CD4-positive, alpha-beta memory T cell (primary cell): Measurements from ENCODE around the gene MLLT1. TPM values are rescaled to one million over a fixed set of nuclear protein-coding genes. Genes with fewer than 3 reads are reported as not detected.

Experiments used
- CTCF ChIA-PET: fragments of 350-600 bp; sonication (Branson Sonifier 250); formaldehyde crosslinking; loops from one replicate; lab custom pipeline; 2021; ENCODE audit warnings: inconsistent platforms; ENCODE audit not compliant: partially characterized antibody; lab: Charles Lee
- POLR2A ChIA-PET: fragments of 350-600 bp; sonication (Branson Sonifier 250); formaldehyde crosslinking; loops from one replicate; lab custom pipeline; 2021; ENCODE audit not compliant: partially characterized antibody; lab: Charles Lee
- DNase-seq, 5 donors: peaks; one replicate each; pipeline versions ENCODE4 v3.0.0 to v3.0.0-alpha.2; 2020 to 2022; ENCODE audit warnings: mixed read lengths in 1 of 5
- H3K27ac ChIP-seq: one replicate; pipeline ENCODE4 v1.7.0; 2013; ENCODE audit warnings: low read depth, low read length
- H3K27me3 ChIP-seq: 2 replicates; pipeline ENCODE4 v1.7.0; 2013; ENCODE audit warnings: mild to moderate bottlenecking, low read length, moderate library complexity; ENCODE audit not compliant: insufficient read depth
- H3K36me3 ChIP-seq: 2 replicates; pipeline ENCODE4 v1.7.0; 2013; ENCODE audit warnings: mild to moderate bottlenecking, low read length, moderate library complexity; ENCODE audit not compliant: insufficient read depth
- H3K4me1 ChIP-seq: 2 replicates; pipeline ENCODE4 v1.7.0; 2013; ENCODE audit warnings: mild to moderate bottlenecking, low read length, moderate library complexity; ENCODE audit not compliant: insufficient read depth
- H3K4me3 ChIP-seq, 2 donors: one replicate each; pipeline ENCODE4 v1.7.0; 2013; ENCODE audit warnings: low read length in 2 of 2, mild to moderate bottlenecking in 1 of 2
- H3K9me3 ChIP-seq, 2 donors: one replicate each; pipeline ENCODE4 v1.7.0; 2013; ENCODE audit warnings: low read length in 2 of 2, control low read depth in 1 of 2; ENCODE audit not compliant: control insufficient read depth in 1 of 2
- H3K27ac Mint-ChIP-seq, 7 donors: one replicate each; pipeline ENCODE4 v1.8.0; 2020 to 2021; ENCODE audit warnings: mixed read lengths in 7 of 7, mild to moderate bottlenecking in 6 of 7, inconsistent platforms in 3 of 7, moderate library complexity in 3 of 7
- H3K27me3 Mint-ChIP-seq, 2 donors: one replicate each; pipeline ENCODE4 v1.8.0; 2020 to 2021; ENCODE audit warnings: mixed read lengths in 2 of 2
- H3K36me3 Mint-ChIP-seq, 2 donors: one replicate each; pipeline ENCODE4 v1.8.0; 2020 to 2021; ENCODE audit warnings: mixed read lengths in 2 of 2, inconsistent platforms in 1 of 2, mild to moderate bottlenecking in 1 of 2
- H3K4me1 Mint-ChIP-seq, 4 donors: one replicate each; pipeline ENCODE4 v1.8.0; 2020 to 2021; ENCODE audit warnings: mixed read lengths in 4 of 4, mild to moderate bottlenecking in 1 of 4
- H3K4me3 Mint-ChIP-seq, 8 donors: one replicate each; pipeline ENCODE4 v1.8.0; 2020 to 2021; ENCODE audit warnings: mixed read lengths in 8 of 8, mild to moderate bottlenecking in 7 of 8, moderate library complexity in 6 of 8, inconsistent platforms in 3 of 8
- H3K9me3 Mint-ChIP-seq, 8 donors: one replicate each; pipeline ENCODE4 v1.8.0; 2020 to 2021; ENCODE audit warnings: mixed read lengths in 8 of 8, mild to moderate bottlenecking in 5 of 8, inconsistent platforms in 3 of 8, moderate library complexity in 1 of 8
- intact Hi-C: fragments of 100-400 bp; cut with micrococcal nuclease; formaldehyde crosslinking; loops from one replicate; pipeline ENCODE4 v1.15.1; 2023
- polyA plus RNA-seq, 2 donors: library from polyadenylated mRNA; unstranded; fragments of 300-500 nt; fragmentation: Illumina TruSeq; gene quantifications; one replicate each; pipeline ENCODE4 v1.2.3, GENCODE V29; 2021
- total RNA-seq, 2 experiments: library from RNA; stranded (reverse); gene quantifications; one replicate each; pipeline ENCODE4 v1.2.3, GENCODE V29; 2021

MLLT1 gene
- total and polyA plus RNA-seq, 4 experiments from 2014 or later: 0.50 to 41.7 (median 21.6) TPM

DNA sequence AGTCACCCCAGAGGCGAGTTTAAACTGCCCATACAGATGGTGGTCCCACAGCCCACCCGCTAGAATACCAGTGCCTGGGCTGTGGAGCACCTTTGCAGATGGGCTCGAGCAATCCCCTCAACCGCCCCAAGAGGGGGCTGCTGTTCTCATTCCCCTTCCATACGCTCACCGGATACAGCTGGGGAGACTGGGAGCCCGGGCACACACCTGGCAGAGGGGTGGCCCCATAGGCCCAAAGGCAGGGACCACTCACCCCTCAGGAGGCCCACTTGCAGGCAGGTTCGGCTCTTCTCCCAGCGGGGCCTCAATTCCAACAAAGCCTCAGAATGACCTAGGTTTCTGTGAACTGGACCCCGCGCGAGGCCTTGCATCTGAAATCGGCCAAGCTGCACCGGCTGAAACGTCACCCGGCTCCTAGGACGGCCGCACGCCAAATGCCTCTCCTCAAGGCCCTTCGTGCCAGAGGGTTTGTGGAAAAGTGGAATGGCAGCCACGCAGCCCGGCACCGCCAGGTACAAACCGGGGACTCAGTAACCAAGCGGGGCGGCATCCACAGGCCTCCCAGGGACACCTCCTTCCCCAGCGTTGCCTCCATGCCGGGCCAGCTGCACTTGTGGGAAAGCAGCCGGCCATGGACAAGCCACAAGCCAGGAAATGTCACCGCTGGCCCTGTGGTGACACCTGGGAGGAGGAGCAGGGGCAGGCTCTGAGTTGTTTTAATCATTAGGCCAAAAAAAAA is 18.7 kb downstream of the MLLT1 start:
- Mint-ChIP-seq H3K9me3 (no peaks in the 10 kb centered on the region), H3K27ac (no peak overlapping the region), H3K27me3 (no peaks in the 10 kb centered on the region), H3K4me3 (no peak overlapping the region), H3K36me3 (peaks cover 31 to 53% of the 10 kb centered on the region in 2 donors), H3K4me1 (peaks cover 11 to 17% (median 14%) of the 10 kb centered on the region in 4 donors)
- ChIA-PET POLR2A (no interaction called here), CTCF (interaction anchor here (1.7 kb wide), 1 partner anchor 40 kb away, joined by 5 read pairs; no protein-coding TSS in a partner anchor)
- no peaks in the 10 kb centered on the region for H3K9me3 ChIP-seq
- no peak overlapping the region for H3K27ac ChIP-seq
- intact Hi-C loops: no loop called here
- H3K4me3 ChIP-seq: no peak overlapping the region
- peaks cover 8% of the 10 kb centered on the region for H3K36me3 ChIP-seq
- H3K4me1 ChIP-seq: no peaks in the 10 kb centered on the region
- H3K27me3 ChIP-seq: no peaks in the 10 kb centered on the region
- peak in 2 of 5 donors; percentile 20 to 22 for DNase-seq

DNA sequence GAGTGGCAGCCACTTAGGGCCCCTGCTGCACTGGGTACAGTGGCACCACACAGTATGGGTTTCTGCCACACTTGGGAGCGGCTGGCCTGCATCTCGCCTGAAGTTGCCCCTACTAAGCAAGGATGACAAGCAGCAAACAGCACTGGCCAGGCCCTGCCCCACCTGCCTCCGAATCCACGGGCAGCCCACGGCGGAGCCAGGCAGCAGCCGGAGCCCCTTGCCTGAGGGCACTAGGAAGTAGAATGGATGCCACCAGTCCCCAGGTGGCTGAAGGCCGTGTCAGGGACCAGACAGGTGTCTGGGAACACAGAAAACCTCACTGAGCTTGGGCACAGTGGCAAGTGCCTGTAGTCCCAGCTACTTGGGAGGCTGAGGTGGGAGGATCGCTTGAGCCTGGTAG is 19.4 kb downstream of the MLLT1 start:
- peaks cover 31 to 55% of the 10 kb centered on the region in 2 donors for H3K36me3 Mint-ChIP-seq
- intact Hi-C loops: no loop called here
- ChIA-PET POLR2A (no interaction called here), CTCF (interaction anchor here (1.0 to 1.7 kb wide), 2 partner anchors 11 to 40 kb away, joined by 3 to 5 read pairs; no protein-coding TSS in a partner anchor)
- peak in 1 of 5 donors; percentile 29 for DNase-seq
- no peaks in the 10 kb centered on the region for H3K27me3 Mint-ChIP-seq
- Histone ChIP-seq H3K36me3 (peaks cover 8% of the 10 kb centered on the region), H3K27ac (no peak overlapping the region), H3K27me3 (no peaks in the 10 kb centered on the region), H3K4me1 (no peaks in the 10 kb centered on the region), H3K9me3 (no peaks in the 10 kb centered on the region), H3K4me3 (no peak overlapping the region)
- H3K9me3 Mint-ChIP-seq: no peaks in the 10 kb centered on the region
- no peak overlapping the region for H3K4me3 Mint-ChIP-seq
- H3K4me1 Mint-ChIP-seq: peaks cover 11 to 17% (median 14%) of the 10 kb centered on the region in 4 donors
- H3K27ac Mint-ChIP-seq: no peak overlapping the region

DNA sequence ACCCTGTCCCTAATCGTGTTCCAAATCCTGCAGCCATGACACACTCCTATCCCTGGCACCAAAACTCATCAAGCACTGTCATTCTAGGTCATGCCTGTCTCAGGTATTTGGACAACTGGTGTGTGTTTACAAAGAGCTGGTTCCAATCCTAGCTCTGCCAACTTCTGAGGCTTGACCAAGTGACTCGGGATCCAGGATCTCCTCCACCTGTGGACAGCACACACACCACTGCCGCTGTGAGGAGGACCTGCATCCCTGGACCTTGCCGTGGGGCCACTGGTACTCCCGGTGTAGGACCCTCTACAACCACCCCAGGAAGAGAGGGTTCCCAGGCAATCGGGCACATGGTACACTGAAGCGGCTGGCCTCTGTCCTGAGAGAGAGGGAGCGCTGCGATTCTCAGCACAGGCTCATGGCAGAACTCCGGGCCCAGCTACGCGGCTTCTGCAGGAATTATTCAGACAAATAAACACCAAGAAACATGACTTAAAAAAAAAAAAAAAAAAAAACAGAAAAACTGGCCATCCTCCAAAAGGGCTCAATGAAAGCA is 20.4 kb downstream of the MLLT1 start:
- CTCF ChIA-PET: interaction anchor here (1.0 to 1.4 kb wide), 2 partner anchors 12 to 41 kb away, joined by 3 read pairs; no protein-coding TSS in a partner anchor
- H3K27ac Mint-ChIP-seq: no peak overlapping the region
- no peak overlapping the region for H3K4me3 Mint-ChIP-seq
- no peak overlapping the region for H3K27ac ChIP-seq
- DNase-seq: peak in 1 of 5 donors; percentile 19
- H3K36me3 Mint-ChIP-seq: peaks cover 33 to 60% of the 10 kb centered on the region in 2 donors
- H3K4me1 Mint-ChIP-seq: peaks cover 11 to 18% (median 17%) of the 10 kb centered on the region in 4 donors
- no peaks in the 10 kb centered on the region for H3K27me3 ChIP-seq
- H3K27me3 Mint-ChIP-seq: no peaks in the 10 kb centered on the region
- H3K9me3 Mint-ChIP-seq: no peaks in the 10 kb centered on the region
- H3K4me3 ChIP-seq: no peak overlapping the region
- intact Hi-C loops: no loop called here
- POLR2A ChIA-PET: no interaction called here
- no peaks in the 10 kb centered on the region for H3K4me1 ChIP-seq
- peaks cover 8% of the 10 kb centered on the region for H3K36me3 ChIP-seq
- H3K9me3 ChIP-seq: no peaks in the 10 kb centered on the region

DNA sequence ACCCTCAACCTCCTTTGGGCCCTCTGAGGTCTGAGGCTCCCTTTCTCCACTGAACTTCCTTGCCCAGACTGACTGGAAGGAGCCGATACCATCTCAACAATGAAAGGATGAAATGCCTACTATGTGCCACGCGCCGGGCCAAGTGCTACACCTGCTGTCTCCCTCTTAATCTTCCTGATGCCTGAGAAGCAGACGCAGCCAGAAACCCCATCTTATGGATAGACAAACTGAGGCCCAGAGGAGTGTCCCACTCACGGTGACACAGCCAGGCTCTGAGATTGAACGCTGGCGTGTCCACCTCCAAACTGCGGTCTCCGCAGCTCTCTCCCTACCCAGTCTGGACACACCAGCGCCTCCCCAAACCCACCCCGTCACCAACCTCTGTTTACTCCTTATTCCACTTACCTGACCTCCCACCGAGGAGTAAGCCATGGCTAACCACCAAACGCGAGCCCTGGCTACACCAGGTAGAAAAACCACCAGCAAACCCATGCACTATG is 20.9 kb downstream of the MLLT1 start:
- POLR2A ChIA-PET: no interaction called here
- no peaks in the 10 kb centered on the region for H3K27me3 ChIP-seq
- peaks cover 8% of the 10 kb centered on the region for H3K36me3 ChIP-seq
- peak overlapping the region in 1 of 7 donors; percentile 4 for H3K27ac Mint-ChIP-seq
- H3K9me3 ChIP-seq: no peaks in the 10 kb centered on the region
- DNase-seq: no peak
- intact Hi-C loops: no loop called here
- CTCF ChIA-PET: interaction anchor here (0.6 to 1.4 kb wide), 2 partner anchors 21 to 40 kb away, joined by 3 read pairs; no protein-coding TSS in a partner anchor
- peaks cover 33 to 59% of the 10 kb centered on the region in 2 donors for H3K36me3 Mint-ChIP-seq
- no peaks in the 10 kb centered on the region for H3K4me1 ChIP-seq
- peaks cover 11 to 20% (median 18%) of the 10 kb centered on the region in 4 donors for H3K4me1 Mint-ChIP-seq
- H3K4me3 ChIP-seq: no peak overlapping the region
- no peak overlapping the region for H3K4me3 Mint-ChIP-seq
- no peak overlapping the region for H3K27ac ChIP-seq
- H3K9me3 Mint-ChIP-seq: no peaks in the 10 kb centered on the region
- H3K27me3 Mint-ChIP-seq: no peaks in the 10 kb centered on the region

DNA sequence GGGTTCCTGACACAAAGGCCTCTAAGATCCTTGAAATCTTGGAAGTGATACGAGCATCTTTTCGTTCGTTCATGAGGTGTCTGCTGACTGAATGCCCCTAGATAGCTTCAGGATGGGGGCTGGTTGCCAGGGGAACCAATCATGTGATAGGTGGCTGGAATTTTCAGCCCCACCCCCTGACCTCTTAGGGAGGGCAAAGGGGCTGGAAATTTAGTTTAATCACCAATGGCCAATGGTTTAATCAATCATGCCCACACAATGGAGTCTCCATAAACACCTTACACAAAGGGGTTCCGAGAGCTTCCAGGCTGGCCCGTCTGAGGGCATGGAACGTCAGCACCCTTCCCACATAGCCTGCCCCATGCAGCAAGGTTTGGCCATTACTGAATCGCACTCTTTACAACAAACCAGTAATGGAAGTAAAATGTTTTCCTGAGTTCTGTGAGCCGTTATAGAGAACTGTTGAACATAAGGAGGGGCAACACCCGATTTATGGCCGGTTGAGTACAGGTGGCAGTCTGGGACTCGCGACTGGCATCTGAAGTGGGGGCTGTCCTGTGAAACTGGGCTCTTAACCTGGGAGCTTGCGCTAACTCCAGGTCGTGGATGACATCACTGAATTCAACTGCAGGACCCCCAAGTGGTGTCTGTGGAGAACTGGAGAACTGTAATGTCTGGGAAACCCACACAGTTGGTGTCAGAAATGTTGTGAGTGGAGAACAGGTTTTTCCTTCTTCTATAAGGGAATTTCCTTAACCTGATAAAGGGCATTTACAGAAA is 25.6 kb downstream of the MLLT1 start:
- Histone ChIP-seq H3K4me1 (no peaks in the 10 kb centered on the region), H3K27me3 (no peaks in the 10 kb centered on the region), H3K4me3 (no peak overlapping the region), H3K36me3 (no peaks in the 10 kb centered on the region), H3K9me3 (no peaks in the 10 kb centered on the region), H3K27ac (no peak overlapping the region)
- DNase-seq: peak in 1 of 5 donors; percentile 19
- intact Hi-C loops: no loop called here
- POLR2A ChIA-PET: no interaction called here
- Mint-ChIP-seq H3K27ac (no peak overlapping the region), H3K4me1 (peaks cover 16 to 50% (median 38%) of the 10 kb centered on the region in 4 donors), H3K9me3 (no peaks in the 10 kb centered on the region), H3K4me3 (no peak overlapping the region), H3K27me3 (no peaks in the 10 kb centered on the region), H3K36me3 (peaks cover 22 to 40% of the 10 kb centered on the region in 2 donors)
- CTCF ChIA-PET: no interaction called here

DNA sequence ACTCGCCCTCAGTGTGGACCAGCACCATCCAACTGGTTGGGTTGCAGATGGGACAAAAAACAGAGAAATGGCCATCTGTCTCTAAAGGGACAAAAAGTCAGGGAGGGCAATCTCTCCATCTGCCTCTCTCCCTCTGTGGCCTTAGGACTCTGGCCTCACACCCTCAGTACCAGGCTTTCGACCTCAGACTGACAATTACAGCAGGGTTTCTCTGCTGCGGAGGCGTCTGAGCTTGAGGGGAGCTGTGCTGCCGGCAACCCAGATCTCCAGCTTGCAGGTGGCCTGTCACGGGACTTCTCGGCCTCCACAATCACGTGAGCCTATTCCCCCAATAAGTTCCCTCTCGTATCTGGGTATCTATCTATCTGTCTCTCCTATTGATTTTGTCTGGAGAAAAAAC is 27.7 kb downstream of the MLLT1 start:
- Mint-ChIP-seq H3K27me3 (no peaks in the 10 kb centered on the region), H3K36me3 (peaks cover 16 to 25% of the 10 kb centered on the region in 2 donors), H3K27ac (peak overlapping the region in 1 of 7 donors; percentile 22), H3K4me1 (peaks cover 18 to 56% (median 42%) of the 10 kb centered on the region in 4 donors), H3K4me3 (no peak overlapping the region), H3K9me3 (no peaks in the 10 kb centered on the region)
- no peak for DNase-seq
- Histone ChIP-seq H3K27ac (no peak overlapping the region), H3K4me3 (no peak overlapping the region), H3K9me3 (no peaks in the 10 kb centered on the region), H3K4me1 (no peaks in the 10 kb centered on the region), H3K27me3 (no peaks in the 10 kb centered on the region), H3K36me3 (no peaks in the 10 kb centered on the region)
- POLR2A ChIA-PET: no interaction called here
- intact Hi-C loops: no loop called here
- CTCF ChIA-PET: no interaction called here

DNA sequence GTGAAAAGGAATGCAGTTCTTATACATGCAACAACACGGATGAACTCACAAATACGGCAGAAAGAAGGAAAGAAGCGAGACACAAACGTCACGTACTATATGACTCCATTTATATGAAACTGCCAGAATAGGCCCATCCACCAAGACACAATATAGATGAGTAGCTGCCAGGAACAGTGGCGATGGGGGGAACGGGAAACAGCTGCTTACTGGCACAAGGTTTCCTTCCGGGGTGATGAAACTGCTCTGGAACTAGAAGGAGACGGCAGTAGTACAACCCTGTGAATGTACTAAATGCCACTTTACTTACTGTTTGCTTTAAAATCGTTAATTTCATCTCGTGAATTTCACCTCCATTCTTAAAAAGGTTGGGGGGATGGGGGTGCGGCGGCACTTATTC is 28.9 kb downstream of the MLLT1 start:
- Mint-ChIP-seq H3K9me3 (no peaks in the 10 kb centered on the region), H3K36me3 (peaks cover 16 to 21% of the 10 kb centered on the region in 2 donors), H3K27ac (no peak overlapping the region), H3K27me3 (no peaks in the 10 kb centered on the region), H3K4me1 (peaks cover 14 to 56% (median 39%) of the 10 kb centered on the region in 4 donors), H3K4me3 (no peak overlapping the region)
- no peaks in the 10 kb centered on the region for H3K27me3 ChIP-seq
- H3K9me3 ChIP-seq: no peaks in the 10 kb centered on the region
- DNase-seq: peak in 1 of 5 donors; percentile 23
- CTCF ChIA-PET: no interaction called here
- no peaks in the 10 kb centered on the region for H3K4me1 ChIP-seq
- POLR2A ChIA-PET: no interaction called here
- intact Hi-C loops: no loop called here
- no peaks in the 10 kb centered on the region for H3K36me3 ChIP-seq
- H3K4me3 ChIP-seq: no peak overlapping the region
- no peak overlapping the region for H3K27ac ChIP-seq
